ENCODE results near the gene OTULINL. TPM values are rescaled to one million over a fixed set of nuclear protein-coding genes. Genes with fewer than 3 reads are reported as not detected.

The OTULINL gene
- total and polyA plus RNA-seq, 2 of the 8 experiments (the other 6 are each of a cell fraction or from before 2014, with no cell fraction given), result 3.1 to 8.3 TPM

DNA sequence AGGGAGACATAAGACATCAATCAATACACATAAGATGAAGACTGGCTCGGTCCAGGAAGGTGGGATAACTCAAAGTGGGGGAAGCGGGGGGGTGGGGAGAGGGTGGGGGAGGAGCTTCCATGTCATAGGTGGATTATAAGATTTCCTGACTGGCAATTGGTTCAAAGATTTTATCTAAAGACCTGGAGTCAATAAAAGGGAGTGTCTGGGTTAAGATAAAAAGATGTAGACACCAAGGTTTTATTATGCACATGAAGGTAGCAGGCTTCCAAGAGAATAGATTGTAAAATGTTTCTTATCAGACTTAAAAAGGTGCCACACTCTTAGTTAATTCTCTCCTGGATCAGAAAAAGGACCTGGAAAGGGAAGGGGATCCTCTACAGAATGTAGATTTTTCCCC lies 25.6 kb upstream of the OTULINL start (continued):
- TF ChIP-seq, protein P1, sequence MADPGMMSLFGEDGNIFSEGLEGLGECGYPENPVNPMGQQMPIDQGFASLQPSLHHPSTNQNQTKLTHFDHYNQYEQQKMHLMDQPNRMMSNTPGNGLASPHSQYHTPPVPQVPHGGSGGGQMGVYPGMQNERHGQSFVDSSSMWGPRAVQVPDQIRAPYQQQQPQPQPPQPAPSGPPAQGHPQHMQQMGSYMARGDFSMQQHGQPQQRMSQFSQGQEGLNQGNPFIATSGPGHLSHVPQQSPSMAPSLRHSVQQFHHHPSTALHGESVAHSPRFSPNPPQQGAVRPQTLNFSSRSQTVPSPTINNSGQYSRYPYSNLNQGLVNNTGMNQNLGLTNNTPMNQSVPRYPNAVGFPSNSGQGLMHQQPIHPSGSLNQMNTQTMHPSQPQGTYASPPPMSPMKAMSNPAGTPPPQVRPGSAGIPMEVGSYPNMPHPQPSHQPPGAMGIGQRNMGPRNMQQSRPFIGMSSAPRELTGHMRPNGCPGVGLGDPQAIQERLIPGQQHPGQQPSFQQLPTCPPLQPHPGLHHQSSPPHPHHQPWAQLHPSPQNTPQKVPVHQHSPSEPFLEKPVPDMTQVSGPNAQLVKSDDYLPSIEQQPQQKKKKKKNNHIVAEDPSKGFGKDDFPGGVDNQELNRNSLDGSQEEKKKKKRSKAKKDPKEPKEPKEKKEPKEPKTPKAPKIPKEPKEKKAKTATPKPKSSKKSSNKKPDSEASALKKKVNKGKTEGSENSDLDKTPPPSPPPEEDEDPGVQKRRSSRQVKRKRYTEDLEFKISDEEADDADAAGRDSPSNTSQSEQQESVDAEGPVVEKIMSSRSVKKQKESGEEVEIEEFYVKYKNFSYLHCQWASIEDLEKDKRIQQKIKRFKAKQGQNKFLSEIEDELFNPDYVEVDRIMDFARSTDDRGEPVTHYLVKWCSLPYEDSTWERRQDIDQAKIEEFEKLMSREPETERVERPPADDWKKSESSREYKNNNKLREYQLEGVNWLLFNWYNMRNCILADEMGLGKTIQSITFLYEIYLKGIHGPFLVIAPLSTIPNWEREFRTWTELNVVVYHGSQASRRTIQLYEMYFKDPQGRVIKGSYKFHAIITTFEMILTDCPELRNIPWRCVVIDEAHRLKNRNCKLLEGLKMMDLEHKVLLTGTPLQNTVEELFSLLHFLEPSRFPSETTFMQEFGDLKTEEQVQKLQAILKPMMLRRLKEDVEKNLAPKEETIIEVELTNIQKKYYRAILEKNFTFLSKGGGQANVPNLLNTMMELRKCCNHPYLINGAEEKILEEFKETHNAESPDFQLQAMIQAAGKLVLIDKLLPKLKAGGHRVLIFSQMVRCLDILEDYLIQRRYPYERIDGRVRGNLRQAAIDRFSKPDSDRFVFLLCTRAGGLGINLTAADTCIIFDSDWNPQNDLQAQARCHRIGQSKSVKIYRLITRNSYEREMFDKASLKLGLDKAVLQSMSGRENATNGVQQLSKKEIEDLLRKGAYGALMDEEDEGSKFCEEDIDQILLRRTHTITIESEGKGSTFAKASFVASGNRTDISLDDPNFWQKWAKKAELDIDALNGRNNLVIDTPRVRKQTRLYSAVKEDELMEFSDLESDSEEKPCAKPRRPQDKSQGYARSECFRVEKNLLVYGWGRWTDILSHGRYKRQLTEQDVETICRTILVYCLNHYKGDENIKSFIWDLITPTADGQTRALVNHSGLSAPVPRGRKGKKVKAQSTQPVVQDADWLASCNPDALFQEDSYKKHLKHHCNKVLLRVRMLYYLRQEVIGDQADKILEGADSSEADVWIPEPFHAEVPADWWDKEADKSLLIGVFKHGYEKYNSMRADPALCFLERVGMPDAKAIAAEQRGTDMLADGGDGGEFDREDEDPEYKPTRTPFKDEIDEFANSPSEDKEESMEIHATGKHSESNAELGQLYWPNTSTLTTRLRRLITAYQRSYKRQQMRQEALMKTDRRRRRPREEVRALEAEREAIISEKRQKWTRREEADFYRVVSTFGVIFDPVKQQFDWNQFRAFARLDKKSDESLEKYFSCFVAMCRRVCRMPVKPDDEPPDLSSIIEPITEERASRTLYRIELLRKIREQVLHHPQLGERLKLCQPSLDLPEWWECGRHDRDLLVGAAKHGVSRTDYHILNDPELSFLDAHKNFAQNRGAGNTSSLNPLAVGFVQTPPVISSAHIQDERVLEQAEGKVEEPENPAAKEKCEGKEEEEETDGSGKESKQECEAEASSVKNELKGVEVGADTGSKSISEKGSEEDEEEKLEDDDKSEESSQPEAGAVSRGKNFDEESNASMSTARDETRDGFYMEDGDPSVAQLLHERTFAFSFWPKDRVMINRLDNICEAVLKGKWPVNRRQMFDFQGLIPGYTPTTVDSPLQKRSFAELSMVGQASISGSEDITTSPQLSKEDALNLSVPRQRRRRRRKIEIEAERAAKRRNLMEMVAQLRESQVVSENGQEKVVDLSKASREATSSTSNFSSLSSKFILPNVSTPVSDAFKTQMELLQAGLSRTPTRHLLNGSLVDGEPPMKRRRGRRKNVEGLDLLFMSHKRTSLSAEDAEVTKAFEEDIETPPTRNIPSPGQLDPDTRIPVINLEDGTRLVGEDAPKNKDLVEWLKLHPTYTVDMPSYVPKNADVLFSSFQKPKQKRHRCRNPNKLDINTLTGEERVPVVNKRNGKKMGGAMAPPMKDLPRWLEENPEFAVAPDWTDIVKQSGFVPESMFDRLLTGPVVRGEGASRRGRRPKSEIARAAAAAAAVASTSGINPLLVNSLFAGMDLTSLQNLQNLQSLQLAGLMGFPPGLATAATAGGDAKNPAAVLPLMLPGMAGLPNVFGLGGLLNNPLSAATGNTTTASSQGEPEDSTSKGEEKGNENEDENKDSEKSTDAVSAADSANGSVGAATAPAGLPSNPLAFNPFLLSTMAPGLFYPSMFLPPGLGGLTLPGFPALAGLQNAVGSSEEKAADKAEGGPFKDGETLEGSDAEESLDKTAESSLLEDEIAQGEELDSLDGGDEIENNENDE (IDR thresholded peaks at IDR 0.05; ENCODE audit: insufficient replicate concordance, low read length), result no peak

All from H1 (cell line).